Left hindlimb (tissue), 1 donor: ENCODE measurements around the gene TIGD3.

Source experiments
- DNase-seq: peaks from one replicate; pipeline ENCODE4 v3.0.0-alpha.2; 2018

Gene TIGD3

DNA sequence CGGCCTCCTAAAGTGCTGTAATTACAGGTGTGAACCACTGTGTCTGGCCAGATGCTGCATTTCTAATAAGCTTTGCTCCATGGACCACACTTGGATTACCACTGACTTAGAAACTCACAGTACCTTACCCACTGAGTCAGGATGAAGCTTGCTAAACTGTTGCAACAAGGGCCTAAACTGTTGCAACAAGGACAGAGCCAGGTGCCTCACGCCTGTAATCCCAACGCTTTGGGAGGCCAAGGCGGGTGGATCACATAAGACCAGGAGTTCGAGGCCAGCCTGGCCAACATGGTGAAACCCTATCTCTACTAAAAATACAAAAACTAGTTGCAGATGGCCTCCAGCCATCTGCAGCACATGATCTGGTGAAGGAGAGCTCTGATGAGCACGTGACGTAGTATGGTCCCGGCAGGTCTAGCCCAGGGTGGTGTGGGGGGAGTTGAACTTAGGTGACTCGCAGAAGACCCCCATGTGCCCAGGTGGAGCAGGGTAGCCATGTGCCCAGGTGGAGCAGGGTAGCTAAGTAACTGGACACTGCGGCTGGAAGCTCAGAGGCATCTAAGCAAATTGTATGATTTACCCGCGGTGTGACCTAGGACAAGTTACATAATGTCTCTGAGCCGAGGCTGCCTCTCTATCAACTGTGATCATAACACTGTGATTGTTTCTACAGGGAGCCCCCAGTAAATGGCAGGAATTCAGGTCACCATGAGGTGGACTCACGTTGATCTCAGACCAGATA lies 19.5 kb downstream of the TIGD3 start:
- DNase-seq, result no peak

DNA sequence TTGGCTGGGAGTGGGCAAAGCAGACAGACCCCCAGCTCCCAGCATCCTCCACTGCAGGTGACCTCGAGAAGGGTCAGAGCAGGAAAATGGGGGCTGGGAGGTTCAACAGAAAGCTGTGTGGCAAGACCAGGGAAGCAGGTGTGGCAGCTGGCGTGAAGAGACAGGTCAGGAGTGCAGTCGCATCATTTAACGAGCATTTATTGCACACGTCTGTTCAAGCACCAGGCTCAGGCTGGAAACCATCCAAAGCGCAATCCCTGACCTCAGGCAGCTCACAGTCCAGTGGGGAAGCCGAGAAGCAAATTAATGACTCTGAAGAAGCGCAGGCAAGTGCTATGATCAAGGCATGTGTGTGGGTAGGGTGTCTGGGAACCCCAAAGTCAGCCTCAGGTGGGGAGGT lies 20.5 kb downstream of the TIGD3 start:
- DNase-seq, result no peak

DNA sequence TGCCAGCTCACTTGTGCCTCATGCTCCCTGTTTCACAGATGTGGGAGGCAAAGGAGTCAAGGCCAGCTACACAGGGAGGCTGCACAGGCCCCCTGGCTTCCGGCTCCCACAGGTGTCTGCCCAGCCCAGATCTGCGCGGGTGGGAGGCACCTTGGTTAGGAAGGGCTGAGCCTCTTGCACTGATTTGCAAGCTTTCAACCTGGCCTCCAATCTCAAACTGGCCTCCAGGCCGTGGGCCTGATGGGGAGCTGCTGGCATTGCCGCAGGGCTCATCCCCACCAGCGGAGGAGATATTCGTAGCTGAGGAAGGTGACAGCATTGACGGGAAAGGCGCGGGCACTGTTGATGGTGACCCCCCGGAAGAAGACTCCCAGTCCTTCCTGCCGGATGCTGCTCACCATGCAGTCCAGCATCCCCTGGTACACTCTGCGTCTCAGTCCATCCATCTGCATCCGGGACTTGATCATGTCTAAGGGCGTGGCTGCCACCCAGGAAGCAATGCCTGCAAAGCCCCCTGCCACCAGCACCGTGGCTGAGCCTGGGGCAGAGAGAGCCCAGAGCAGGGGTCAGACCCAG lies 21.7 kb downstream of the TIGD3 start:
- no peak for DNase-seq

DNA sequence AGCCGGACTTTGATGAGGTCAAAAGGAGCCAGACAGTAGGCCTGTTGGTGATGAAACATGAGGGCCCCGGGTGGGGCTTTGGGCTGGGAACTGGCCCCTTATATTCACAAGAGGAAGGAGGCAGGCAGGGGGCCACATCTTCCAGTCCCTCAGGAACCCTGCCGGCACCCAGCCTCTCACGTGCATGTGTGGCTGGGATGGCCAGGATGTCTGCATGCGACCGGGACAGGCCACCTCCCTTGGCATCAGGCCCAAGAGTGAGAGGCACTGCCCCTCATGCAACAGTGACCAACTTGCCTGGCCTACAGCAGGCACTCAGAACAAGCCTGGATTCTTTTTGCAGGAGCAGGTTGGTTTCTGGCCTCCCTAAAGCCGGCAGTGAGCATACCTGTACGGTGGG lies 22.5 kb downstream of the TIGD3 start:
- DNase-seq, result no peak

DNA sequence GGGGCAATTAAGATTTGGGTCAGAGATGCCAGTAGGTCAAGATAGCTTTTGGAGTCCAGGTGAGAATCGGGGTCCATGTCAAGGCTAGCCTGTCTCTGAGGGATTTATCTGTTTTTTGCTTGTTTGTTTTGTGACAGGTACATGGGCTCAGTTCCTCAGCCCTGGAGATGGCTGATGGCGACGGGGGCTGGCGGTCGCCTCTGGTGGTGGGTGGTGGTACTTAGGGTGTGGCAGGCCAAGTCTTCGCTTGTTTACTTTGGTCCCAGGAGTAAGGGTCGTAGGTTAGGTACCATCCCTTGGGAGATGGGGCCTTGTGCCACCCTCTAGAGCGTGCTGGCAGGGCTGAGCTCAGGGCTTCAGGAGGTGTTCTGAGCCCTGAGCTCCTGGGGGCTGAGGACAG lies 23.2 kb downstream of the TIGD3 start:
- no peak for DNase-seq

DNA sequence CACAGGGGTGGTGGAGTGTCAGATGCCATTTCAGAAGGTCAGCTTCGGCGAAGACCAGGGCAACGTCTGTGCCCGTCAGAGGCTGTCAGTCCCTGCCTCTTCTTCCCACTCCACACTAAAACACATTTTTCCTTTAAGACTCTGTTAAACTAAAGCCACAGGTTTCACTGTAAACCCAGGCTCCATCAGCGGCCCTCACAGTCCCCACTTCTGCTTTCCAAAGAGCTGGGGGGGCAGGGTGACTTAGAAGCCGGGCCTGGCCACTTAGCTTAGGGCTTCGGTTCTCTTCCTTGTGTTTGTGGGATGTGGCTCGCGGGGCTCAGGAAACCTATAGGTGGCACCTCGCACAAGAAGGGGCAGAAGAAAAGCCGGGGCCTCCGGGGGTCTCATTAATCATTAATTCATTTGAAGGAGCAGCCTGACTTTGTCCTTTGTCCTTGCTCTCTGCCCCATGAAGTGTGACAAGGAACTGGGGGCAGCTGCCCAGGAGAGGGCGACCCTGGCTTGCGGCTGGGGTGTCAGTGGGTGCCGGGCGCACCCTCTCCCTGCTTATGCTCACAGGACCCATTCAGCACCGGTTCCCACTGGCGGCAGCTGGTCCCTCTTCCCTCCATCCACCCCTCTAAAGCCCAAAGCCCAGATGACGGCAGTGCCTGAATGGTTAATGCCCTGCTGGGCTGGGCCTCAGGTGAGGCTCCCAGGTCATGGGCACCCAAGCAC lies 23.8 kb downstream of the TIGD3 start:
- no peak for DNase-seq

DNA sequence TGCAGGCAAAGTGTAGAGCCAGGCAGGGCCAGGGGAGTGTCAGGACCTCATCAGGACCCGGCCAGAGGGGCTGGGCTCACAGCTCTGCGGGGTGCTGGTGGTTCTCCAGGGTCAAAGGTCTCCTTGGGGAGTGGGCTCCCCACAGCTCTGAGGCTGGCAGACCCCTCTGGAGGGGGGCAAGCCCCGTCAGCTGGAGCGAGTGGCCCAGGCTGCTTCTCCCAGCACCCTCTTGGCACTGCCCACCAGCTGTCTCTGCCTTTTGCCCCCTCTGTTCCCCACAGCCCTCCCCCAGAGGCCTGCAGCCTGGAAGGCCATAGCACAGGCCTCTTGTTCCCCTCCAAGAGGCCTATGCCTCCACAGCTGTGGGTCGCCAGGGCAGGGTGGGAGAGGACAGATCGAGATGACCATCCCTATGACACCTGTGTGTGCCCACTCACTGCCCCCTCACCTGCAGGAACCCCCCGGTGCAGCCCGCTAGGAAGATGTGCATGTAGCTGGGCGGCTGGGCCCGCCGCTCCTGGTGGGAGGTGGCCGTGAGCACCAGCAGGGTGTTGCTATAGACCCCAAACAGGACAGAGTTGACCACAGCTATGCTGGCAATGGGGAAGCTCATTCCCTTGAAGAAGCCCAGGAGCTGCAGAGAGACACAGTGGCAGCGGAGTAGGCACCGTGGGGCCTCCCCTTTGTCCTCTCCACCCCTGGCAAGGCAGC lies 24.5 kb downstream of the TIGD3 start:
- no peak for DNase-seq

DNA sequence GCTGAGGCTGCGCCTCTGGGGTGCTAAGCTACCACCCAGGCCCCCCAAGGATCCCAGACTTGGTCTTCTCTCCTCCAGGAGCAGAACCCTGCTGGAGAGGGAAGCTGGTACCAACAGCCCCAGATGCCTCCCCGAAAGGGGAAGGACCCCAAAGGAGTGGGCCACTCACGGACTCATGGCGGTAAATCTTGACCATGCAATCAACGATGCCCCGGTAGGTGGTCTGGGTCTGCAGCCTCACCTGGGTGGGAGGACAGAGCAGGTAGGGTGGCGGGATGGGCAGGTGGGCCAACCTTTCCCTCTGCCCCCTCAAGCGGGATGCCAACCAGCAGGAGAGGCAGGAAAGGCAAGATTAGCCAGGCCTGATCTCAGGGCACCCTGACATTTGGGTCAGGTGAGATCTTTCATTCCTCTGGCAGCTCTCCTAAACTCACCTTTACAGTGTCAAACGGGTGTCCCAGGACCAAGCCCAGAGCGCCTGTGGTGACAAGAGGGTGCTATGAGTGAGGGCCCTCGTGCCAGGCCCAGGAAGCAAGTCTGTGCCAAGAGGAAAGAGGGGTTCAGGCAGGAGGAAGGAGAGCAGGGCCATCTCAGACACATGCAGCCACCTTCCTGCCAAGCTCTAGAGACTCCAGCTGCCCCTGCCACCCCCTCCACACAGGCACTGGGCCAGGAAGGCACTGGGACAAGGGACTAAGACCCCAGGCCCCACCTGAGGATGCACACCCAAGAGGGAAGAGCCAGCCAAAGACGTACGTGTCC lies 25.3 kb downstream of the TIGD3 start:
- no peak for DNase-seq

DNA sequence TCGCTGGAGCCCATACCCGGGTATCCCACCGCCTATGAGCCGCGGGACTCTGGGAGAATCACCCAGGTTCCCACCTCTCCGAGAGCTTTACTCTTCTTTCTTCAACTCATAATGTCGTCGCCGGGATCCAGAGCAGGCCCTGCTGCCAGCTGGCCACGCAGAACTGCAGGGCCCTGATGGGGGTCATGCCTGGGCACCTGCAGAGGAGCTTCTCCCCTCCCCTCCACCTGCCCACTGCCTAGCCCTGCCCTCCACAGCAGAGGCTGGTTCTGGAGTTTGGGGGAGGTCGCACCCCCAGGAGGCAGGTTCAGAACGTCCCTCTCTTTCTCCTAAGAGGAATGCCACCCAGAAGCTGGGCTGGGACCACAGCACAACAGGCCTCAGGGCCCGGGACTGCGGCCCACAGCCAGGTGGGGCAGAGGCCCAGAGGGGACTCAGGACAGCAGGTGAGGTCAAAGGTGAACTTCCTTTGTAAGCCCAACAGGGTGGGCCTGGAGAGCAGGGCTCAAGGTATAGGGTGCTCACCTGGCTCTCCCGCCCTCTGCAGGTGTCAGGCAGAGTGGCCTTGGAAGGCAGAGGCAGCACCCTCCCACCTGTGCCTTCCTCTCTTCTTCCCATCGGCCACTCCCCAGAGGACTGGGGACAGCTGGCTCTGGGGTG lies 26.0 kb downstream of the TIGD3 start:
- DNase-seq, result no peak

DNA sequence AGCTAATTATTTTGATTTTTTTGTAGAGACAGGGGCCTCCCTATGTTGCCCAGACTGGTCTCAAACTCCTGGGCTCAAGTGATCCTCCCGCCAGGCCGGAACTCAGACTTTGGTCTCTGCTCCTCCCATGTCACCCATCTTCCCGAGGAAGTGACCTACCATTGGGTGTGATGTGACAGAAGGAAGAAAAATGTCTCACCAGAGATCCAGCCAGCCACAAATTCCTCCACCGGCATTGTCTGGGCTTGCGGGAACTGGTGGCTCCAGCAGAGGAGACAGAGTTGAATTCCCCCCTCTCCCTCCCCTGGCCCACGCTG lies 27.1 kb downstream of the TIGD3 start:
- DNase-seq, result no peak

DNA sequence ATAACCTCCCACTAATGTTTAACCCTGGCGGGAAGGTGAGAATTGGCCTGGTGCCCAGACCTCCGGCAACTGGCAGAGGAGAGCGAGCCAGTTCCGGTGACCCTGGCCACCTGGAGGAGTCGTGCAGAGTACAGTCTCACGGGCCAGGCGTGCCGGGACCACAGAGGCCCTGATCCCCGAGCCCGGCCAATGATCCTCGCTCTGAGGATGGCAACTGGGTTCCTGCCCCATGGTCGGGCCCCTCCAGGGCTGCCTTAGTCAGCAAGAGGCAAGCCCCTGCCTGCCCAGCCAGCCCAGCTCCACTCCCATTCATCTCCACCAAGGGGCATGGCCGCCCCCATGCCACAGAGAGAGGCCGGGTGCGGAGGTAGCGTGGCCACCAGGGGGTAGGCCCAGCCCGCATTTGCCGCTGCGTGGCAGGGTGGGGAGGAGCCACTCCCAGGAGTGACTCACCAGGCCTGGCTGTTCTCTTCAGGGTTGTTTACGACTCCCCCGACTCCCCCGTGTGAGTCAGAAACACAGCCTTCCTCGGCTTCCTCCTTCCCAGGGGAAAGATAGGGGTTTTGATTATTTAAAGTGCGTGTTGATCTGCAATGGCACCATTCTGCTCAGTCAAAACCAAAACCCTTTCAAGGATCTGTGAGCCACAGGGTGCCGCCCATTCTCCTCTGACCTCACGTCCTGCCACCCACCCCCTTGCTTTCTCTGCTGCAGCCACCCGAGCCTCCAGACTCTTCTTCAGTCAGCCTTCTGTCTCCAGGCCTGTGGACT lies 27.7 kb downstream of the TIGD3 start, which contains the start of gene SLC25A45:
TSS of gene SLC25A45 (minus strand) at position 614 of the 771 bp plus-strand sequence. CDS start 695 bp downstream, outside the sequence.
- peak; percentile 88 for DNase-seq

DNA sequence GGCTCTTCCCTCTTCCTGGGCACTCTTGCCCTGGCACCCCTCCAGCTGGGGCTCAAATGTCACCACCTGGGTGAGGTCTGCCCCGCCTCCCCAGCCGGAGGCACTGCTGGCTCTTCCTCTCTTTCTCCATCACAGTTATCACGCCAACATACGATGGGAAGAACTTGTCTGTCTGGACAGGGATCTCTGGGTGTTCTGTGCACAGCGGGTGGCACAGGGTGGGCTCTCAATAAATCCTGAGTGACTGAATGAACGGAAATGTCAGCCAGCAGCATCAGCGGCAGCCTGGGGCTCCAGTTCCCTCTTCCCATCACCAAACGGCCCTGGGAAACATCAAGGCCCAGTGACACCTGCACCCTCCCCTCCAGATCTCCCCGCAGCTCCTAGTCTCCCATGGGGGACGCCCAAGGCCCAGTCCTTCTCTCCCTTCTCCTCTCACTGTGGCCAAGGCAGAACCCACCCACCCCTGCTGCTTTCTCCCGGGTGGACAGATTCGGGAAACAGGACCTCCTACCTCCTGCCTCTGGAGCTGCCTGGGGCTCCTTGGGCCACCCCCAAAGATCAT lies 28.3 kb downstream of the TIGD3 start:
- no peak for DNase-seq

DNA sequence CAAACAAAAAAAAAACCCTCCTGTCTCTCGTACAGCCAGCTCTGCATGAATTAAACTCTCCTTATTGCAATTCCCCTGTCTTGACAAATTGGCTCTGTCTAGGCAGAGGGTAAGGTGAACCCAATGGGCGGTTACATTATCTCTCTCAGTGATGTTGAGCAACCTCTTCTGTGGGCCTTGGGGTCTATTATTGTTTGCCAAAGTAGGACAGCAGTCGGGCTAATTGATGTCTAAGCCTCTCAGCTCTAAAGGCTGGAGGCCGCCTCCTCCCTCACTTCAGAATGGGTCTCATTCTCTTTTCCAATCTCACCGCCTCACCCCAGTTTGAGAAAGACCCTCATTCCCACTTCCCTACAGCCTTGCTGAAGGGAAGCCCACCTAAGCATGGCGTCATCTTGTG lies 29.2 kb downstream of the TIGD3 start:
- no peak for DNase-seq

DNA sequence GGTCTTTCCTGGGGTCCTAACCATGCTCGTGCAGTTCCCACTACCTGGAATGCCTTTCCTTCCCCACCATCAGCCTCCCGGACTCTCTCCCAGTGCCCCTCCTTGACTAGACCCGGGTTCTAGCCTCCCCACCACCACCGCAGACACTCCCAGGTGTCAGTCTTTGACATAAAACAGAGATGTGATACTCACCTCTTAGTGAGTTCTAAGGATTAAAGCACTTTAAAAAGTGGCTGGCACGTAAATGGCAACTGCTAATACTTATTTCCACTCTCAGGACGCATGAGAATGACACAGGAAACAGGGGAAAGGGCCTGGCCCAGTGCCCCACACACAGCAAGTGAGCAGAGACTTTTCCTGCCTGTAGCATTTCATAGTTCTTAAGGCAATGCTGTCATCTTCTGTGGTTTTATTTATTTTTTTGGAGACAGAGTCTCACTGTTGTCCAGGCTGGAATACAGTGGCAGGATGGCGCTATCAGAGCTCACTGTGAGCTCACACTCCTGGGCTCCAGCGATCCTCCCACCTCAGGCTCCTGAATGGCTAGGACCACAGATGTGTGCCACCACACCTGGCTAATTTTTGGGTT lies 29.8 kb downstream of the TIGD3 start:
- DNase-seq, result no peak

DNA sequence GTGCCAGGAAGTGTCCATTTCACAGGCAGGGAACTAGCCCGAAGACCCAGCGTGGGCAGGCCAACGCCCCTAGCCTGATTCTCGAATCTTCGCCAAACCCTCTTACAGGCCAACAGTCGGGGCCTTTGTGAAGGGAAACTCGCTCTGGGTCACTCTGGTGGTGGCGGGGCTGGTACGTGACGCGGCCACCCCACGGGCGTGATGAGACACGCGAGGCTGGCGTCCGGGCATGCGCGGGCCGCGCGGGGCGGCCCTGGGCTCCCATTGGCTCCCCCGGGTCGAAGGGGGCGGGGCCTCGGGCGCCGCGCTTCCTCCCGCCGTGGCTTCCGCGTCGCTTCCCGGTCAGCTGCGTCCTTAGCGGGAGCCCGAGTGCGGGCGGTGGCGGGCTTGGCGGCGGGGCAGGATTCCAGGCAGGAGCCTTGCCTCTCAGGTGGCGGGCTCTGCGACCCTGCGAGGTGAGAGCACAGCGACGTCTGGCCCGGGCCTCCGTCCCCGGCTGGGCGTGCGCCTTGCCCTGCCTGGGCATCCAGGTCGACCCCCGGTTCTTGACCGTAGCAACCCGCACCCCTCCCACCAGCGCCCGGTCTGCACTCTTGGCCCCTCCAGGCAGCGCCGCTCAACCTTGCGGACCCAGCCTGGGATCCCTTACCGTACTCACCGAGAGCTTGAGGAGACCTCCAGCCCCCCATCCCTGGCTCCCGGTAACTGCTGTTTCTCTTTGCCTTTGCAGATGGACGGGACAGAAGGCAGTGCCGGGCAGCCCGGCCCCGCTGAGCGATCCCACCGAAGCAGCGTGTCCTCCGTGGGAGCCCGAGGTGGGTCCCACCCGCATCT lies 32.0 kb downstream of the TIGD3 start, which contains the start of gene FRMD8:
TSS of gene FRMD8 (plus strand) at position 331 of the 834 bp plus-strand sequence. CDS start at position 731, 400 bp downstream.
- peak; percentile 91 for DNase-seq

DNA sequence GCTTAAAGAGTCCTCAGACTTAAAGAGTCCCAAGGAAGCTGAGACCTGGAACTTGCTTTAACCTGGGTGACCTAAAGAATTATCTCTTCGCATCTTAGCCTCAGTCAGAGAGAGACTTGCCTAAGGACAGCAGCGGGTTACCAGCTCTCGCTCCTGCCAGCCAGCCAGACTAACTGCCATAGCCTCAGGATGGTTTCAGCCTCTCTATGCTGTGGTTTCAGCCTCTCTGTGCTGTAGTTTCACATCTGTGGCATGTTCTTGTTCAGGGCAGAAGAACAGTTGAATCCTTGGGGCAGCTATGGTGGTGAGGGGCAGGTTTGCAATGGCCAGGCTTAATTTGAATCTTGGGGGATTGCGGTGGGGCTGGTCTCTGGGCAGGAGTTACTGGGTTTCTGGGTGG lies 34.2 kb downstream of the TIGD3 start:
- no peak for DNase-seq

DNA sequence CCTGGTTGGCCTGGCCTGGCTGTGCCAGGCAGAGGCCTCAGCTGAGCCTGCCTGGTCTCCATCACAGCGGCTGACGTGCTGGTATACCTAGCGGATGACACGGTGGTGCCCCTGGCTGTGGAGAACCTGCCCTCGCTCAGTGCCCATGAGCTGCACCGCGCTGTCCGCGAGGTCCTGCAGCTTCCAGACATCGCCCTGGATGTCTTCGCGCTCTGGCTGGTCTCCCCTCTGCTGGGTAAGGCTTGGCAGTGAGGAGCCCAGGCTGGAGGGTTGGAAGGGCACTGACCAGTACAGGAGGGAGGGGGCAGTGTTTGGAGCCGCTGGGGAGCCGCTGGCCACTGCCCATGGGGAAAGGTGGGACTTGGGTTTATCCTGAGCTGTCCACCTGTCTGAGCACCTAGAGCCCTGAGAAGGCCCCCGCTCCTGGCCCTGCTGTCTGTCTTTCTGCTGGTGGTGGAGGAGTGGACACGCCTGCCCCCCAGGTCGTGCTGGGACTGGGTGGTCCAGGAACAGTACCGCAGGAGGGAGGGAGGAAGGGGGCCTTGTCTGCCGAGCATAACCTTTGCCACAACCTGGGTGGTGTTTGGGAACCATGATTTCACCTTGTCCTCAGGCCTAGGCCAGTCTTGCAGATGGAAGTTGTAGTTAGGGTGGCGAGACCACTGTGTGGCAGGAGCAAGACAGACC lies 34.9 kb downstream of the TIGD3 start:
- DNase-seq, result no peak

DNA sequence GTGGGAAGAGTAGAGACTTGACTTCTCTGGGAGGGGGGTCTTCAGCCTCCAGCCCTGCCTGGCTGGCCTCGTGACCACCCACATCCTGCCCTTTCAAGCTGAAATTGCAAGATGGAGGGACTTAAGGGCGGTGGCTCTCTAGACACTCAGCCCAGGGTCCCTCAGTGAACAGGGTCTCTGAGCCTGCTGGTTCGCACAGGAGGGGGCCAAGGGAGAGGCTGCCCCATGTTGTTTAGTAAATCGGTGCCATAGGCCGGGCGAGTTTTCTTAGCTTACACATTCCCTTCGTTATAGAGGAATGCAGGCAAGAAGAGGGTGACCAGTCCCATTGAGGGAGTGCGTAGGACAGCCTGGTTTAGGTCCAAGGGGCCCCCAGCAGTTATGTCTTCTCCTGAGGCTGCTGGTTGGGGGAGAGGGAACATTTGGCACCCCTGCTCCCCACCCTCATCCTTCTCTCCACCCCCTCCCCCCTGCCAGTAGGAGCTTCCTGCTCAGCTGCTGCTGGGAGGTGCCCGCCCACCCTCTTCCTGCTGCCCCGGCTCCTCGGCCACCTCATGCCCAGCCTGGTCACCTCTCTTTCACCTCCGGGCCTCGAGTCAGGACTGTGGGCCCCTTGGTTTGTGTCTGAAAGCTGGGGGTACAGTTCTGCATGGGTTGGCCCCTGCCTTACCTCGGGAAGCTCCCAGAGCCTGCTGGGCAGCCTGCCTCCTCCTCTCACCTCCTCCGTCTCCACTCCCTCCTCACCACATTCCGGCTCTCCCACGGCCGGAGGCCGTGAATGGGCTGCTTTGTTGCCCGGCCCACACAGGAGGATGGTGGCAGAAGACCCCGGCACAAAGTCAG lies 35.8 kb downstream of the TIGD3 start:
- DNase-seq, result no peak
